ENCODE measurements around the gene ALPI. TPM values are rescaled to one million over a fixed set of nuclear protein-coding genes. Genes with fewer than 3 reads are reported as not detected.

ALPI gene
- total and polyA plus RNA-seq, 2 donors (not counting 1 experiment from before 2014, with no cell fraction given): not detected

DNA sequence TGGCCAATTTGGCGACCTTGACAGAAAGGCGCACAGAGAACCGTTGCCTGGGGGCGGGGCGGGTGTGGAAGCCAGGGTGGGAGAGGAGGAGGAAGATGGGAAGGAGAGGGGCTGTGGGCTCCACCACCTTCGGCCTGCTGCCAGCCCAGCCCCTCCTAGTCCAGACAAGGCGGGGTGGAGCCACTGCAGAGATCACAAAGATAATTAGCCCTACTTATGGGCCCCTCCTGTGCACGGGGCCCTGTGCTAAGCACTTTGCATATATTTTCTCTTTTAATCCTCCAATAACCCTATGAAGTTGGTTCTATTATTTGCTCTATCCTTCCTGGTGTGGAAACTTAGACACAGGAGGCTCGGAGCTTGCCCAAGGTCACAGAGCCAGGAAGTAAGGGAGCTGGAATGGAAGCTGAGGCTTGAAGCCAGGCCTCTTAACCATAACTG lies 45.4 kb downstream of the ALPI start:
- DNase-seq (ENCODE audit: low read depth in 2 of 2): no peak
- Histone ChIP-seq H4K20me1 (ENCODE audit: control insufficient read depth, extremely low read depth, insufficient read depth, low read length) (no peaks in the 10 kb centered on the region), H3K79me2 (ENCODE audit: control insufficient read depth, insufficient read depth, low read length) (no peaks in the 10 kb centered on the region), H3K27ac (ENCODE audit: insufficient read depth, low read length) (no peak overlapping the region), H3K9me3 (ENCODE audit: control insufficient read depth, insufficient read depth, low read depth, low read length) (no peaks in the 10 kb centered on the region), H3K4me2 (ENCODE audit: extremely low read depth, insufficient read depth, low read length) (no peak overlapping the region), H3K36me3 (ENCODE audit: control insufficient read depth, insufficient read depth, low read length) (no peaks in the 10 kb centered on the region), H3K4me1 (ENCODE audit: control insufficient read depth, extremely low read depth, insufficient read depth, low read length) (no peaks in the 10 kb centered on the region), H2AFZ (ENCODE audit: low read length) (no peak overlapping the region), H3K4me3 (replicated peaks in 1 of 4; ENCODE audit: control extremely low read depth in 1 of 4, insufficient read depth in 1 of 4, low read depth in 3 of 4, low read length in 4 of 4) (no peak overlapping the region), H3K27me3 (ENCODE audit: control insufficient read depth, insufficient read depth, low read length) (peaks cover 21% of the 10 kb centered on the region), H3K9ac (ENCODE audit: insufficient read depth, low read length) (no peak overlapping the region)
- no peak for TF ChIP-seq EZH2 (IDR thresholded peaks at IDR 0.05; ENCODE audit: low read length, missing control alignments)
- TF ChIP-seq, protein P1, sequence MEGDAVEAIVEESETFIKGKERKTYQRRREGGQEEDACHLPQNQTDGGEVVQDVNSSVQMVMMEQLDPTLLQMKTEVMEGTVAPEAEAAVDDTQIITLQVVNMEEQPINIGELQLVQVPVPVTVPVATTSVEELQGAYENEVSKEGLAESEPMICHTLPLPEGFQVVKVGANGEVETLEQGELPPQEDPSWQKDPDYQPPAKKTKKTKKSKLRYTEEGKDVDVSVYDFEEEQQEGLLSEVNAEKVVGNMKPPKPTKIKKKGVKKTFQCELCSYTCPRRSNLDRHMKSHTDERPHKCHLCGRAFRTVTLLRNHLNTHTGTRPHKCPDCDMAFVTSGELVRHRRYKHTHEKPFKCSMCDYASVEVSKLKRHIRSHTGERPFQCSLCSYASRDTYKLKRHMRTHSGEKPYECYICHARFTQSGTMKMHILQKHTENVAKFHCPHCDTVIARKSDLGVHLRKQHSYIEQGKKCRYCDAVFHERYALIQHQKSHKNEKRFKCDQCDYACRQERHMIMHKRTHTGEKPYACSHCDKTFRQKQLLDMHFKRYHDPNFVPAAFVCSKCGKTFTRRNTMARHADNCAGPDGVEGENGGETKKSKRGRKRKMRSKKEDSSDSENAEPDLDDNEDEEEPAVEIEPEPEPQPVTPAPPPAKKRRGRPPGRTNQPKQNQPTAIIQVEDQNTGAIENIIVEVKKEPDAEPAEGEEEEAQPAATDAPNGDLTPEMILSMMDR (conservative IDR thresholded peaks at IDR 0.05 in 1 of 2, IDR thresholded peaks at IDR 0.05 in 1 of 2; ENCODE audit: low read depth in 1 of 2, low read length in 2 of 2): no peak

DNA sequence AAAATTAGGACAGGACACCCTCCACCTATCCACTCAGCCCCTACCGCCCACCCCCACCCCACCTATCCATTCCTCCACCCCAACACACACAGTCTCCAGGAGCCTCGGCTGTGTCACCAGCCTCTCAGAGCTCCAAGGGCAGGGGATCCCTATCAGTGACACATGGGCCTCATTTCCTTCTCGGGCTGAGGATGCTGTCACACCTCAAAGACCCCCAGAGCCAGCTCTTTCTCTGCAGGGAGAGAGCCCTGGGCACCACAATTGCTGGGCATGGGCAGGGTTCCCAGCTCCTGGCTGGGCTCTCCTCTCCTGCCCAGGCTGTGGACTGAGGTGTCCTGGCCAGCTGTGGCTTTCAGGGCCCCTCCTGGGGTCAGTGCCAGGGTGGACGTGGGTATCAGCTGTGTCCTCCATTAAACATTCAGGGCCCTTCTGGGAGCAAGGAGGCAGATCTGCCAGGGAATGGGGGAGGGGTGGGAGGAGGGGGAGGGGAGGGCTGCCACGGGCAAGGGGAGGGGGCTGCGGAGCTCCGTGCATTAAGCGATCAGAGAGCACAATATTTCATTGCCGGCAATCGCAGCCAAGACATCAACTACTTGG lies 45.9 kb downstream of the ALPI start:
- no peak overlapping the region for H2AFZ ChIP-seq (ENCODE audit: low read length)
- H3K9ac ChIP-seq (ENCODE audit: insufficient read depth, low read length): no peak overlapping the region
- H3K4me3 ChIP-seq (replicated peaks in 1 of 4; ENCODE audit: control extremely low read depth in 1 of 4, insufficient read depth in 1 of 4, low read depth in 3 of 4, low read length in 4 of 4): no peak overlapping the region
- no peak for DNase-seq (ENCODE audit: low read depth in 2 of 2)
- TF ChIP-seq EZH2 (IDR thresholded peaks at IDR 0.05; ENCODE audit: low read length, missing control alignments): no peak
- TF ChIP-seq, protein P1 (conservative IDR thresholded peaks at IDR 0.05 in 1 of 2, IDR thresholded peaks at IDR 0.05 in 1 of 2; ENCODE audit: low read depth in 1 of 2, low read length in 2 of 2): no peak
- H3K4me1 ChIP-seq (ENCODE audit: control insufficient read depth, extremely low read depth, insufficient read depth, low read length): no peaks in the 10 kb centered on the region
- H3K9me3 ChIP-seq (ENCODE audit: control insufficient read depth, insufficient read depth, low read depth, low read length): no peaks in the 10 kb centered on the region
- no peaks in the 10 kb centered on the region for H3K79me2 ChIP-seq (ENCODE audit: control insufficient read depth, insufficient read depth, low read length)
- no peak overlapping the region for H3K4me2 ChIP-seq (ENCODE audit: extremely low read depth, insufficient read depth, low read length)
- H3K27ac ChIP-seq (ENCODE audit: insufficient read depth, low read length): no peak overlapping the region
- no peaks in the 10 kb centered on the region for H3K36me3 ChIP-seq (ENCODE audit: control insufficient read depth, insufficient read depth, low read length)
- H4K20me1 ChIP-seq (ENCODE audit: control insufficient read depth, extremely low read depth, insufficient read depth, low read length): no peaks in the 10 kb centered on the region
- peaks cover 21% of the 10 kb centered on the region for H3K27me3 ChIP-seq (ENCODE audit: control insufficient read depth, insufficient read depth, low read length)

DNA sequence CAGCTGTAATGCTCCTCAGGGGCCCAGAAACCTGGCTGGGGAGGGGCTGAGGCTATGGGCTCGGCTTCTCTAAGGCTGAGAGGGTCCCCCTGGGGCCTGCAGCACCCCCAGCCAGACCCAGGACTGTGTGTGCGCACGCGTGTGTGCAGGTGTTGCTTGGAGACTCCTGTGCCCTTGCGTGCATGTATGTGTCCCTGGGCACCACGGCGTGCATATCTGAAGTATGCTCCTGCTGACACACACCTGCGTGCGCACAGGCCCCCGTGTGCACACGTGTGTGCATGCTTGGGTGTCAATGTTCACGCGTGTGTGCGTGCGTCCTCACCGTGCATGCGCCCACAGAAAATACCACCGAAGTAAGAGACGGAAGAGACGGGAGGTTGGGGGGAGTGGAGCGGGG lies 46.6 kb downstream of the ALPI start:
- Histone ChIP-seq H3K4me3 (replicated peaks in 1 of 4; ENCODE audit: control extremely low read depth in 1 of 4, insufficient read depth in 1 of 4, low read depth in 3 of 4, low read length in 4 of 4) (no peak overlapping the region), H3K27ac (ENCODE audit: insufficient read depth, low read length) (no peak overlapping the region), H3K4me2 (ENCODE audit: extremely low read depth, insufficient read depth, low read length) (no peak overlapping the region), H3K27me3 (ENCODE audit: control insufficient read depth, insufficient read depth, low read length) (peaks cover 21% of the 10 kb centered on the region), H3K9me3 (ENCODE audit: control insufficient read depth, insufficient read depth, low read depth, low read length) (no peaks in the 10 kb centered on the region), H3K4me1 (ENCODE audit: control insufficient read depth, extremely low read depth, insufficient read depth, low read length) (no peaks in the 10 kb centered on the region), H3K79me2 (ENCODE audit: control insufficient read depth, insufficient read depth, low read length) (no peaks in the 10 kb centered on the region), H4K20me1 (ENCODE audit: control insufficient read depth, extremely low read depth, insufficient read depth, low read length) (no peaks in the 10 kb centered on the region), H3K9ac (ENCODE audit: insufficient read depth, low read length) (no peak overlapping the region), H3K36me3 (ENCODE audit: control insufficient read depth, insufficient read depth, low read length) (no peaks in the 10 kb centered on the region), H2AFZ (ENCODE audit: low read length) (no peak overlapping the region)
- no peak for DNase-seq (ENCODE audit: low read depth in 2 of 2)
- TF ChIP-seq, protein P1 (conservative IDR thresholded peaks at IDR 0.05 in 1 of 2, IDR thresholded peaks at IDR 0.05 in 1 of 2; ENCODE audit: low read depth in 1 of 2, low read length in 2 of 2): no peak
- TF ChIP-seq EZH2 (IDR thresholded peaks at IDR 0.05; ENCODE audit: low read length, missing control alignments): no peak

Data from fibroblast of lung (primary cell).